ENCODE measurements around the gene KRT20. TPM values are rescaled to one million over a fixed set of nuclear protein-coding genes. Genes with fewer than 3 reads are reported as not detected.

Gene KRT20
- total and polyA plus RNA-seq, 2 experiments from 2014 or later, result not detected

- TF ChIP-seq CTCF (conservative IDR thresholded peaks at IDR 0.05; ENCODE audit: low read depth in 2 of 2) (no peak), CREB1 (CRISPR knock-in tag; IDR thresholded peaks at IDR 0.05; ENCODE audit: low read depth) (no peak), ZNF462 (CRISPR knock-in tag; IDR thresholded peaks at IDR 0.05) (no peak)
Observed at GRCh38 chr17:40866838-40867237, 18.2 kb downstream of the KRT20 start, which contains the start of gene KRT12 (continued).

- no peak for ATAC-seq
- H3K4me1 ChIP-seq (ENCODE audit: insufficient read depth), result no peaks in the 10 kb centered on the region
- no peak overlapping the region for H3K27ac ChIP-seq (ENCODE audit: low read depth)
- Mint-ChIP-seq H3K9me3 (no peaks in the 10 kb centered on the region), H3K27ac (no peak overlapping the region), H3K4me3 (no peak overlapping the region), H3K27me3 (ENCODE audit: insufficient read depth, low read depth, poor library complexity) (peaks cover 8% of the 10 kb centered on the region), H3K4me1 (peaks cover 2% of the 10 kb centered on the region; the same call in 2 of the 3 replicates), H3K36me3 (ENCODE audit: low read depth) (no peaks in the 10 kb centered on the region)
- no peaks in the 10 kb centered on the region for H3K9me2 ChIP-seq (ENCODE audit: insufficient read depth)
- H3K36me3 ChIP-seq (ENCODE audit: insufficient read depth), result no peaks in the 10 kb centered on the region
- no peaks in the 10 kb centered on the region for H3F3A ChIP-seq (replicated peaks; ENCODE audit: low read depth)
- H3K79me2 ChIP-seq (replicated peaks; ENCODE audit: insufficient read depth), result no peaks in the 10 kb centered on the region
- H4K20me1 ChIP-seq (replicated peaks; ENCODE audit: insufficient read depth), result no peaks in the 10 kb centered on the region
- DNase-seq (ENCODE audit: low spot score), result no peak
- no peak overlapping the region for H3K4me3 ChIP-seq
- H3K27me3 ChIP-seq (ENCODE audit: insufficient read depth), result no peaks in the 10 kb centered on the region
- H3K4me2 ChIP-seq, result no peak overlapping the region
- no peak overlapping the region for H2AFZ ChIP-seq
- no peak for TF ChIP-seq STAT1 (IDR thresholded peaks at IDR 0.05; ENCODE audit: unreplicated experiment)
- no peak for TF ChIP-seq ZNF114 (CRISPR knock-in tag; IDR thresholded peaks at IDR 0.05)
- TF ChIP-seq CTCF (conservative IDR thresholded peaks at IDR 0.05; ENCODE audit: low read depth in 2 of 2), result no peak
- no peak for TF ChIP-seq EZH2 (IDR thresholded peaks at IDR 0.05; ENCODE audit: low read depth, unreplicated experiment)
- no peak for TF ChIP-seq ZNF331 (CRISPR knock-in tag; IDR thresholded peaks at IDR 0.05; ENCODE audit: low read depth)
- no peak for TF ChIP-seq POLR2AphosphoS5 (IDR thresholded peaks at IDR 0.05; ENCODE audit: low read depth)
- TF ChIP-seq EZH2phosphoT487 (IDR thresholded peaks at IDR 0.05; ENCODE audit: unreplicated experiment), result no peak
Observed at GRCh38 chr17:40864661-40865390, 20.2 kb downstream of the KRT20 start.

Measured in GM23338 (cell line).